Fibroblast of the aortic adventitia (primary cell): Measurements from ENCODE around the gene C11orf71. TPM values are rescaled to one million over a fixed set of nuclear protein-coding genes. Genes with fewer than 3 reads are reported as not detected.

Experiments used
- DNase-seq: peaks from one replicate; pipeline ENCODE4 v3.0.0-alpha.2; 2010; ENCODE audit warnings: low read depth
- H3K4me3 ChIP-seq: 2 replicates; pipeline ENCODE4 v1.5.1; 2011; ENCODE audit warnings: low read depth, mild to moderate bottlenecking, control low read depth, low read length, moderate library complexity
- total RNA-seq: library from RNA; depleted of rRNA; stranded (reverse); fragments of >200 nt; gene quantifications from 2 replicates; pipeline ENCODE4 v1.2.3, GENCODE V29; 2012; ENCODE audit warnings: low replicate concordance
- TF ChIP-seq, protein P1 (sequence below): IDR thresholded peaks from 2 replicates; pipeline ENCODE4 v1.5.1; 2011; ENCODE audit warnings: mild to moderate bottlenecking, low read length, control low read depth, inconsistent platforms; ENCODE audit not compliant: insufficient read depth

C11orf71 gene
- total RNA-seq, 1 donor, result 2.5 TPM

- no peak overlapping the region for H3K4me3 ChIP-seq
- peak; percentile 81 for DNase-seq
- TF ChIP-seq, protein P1, sequence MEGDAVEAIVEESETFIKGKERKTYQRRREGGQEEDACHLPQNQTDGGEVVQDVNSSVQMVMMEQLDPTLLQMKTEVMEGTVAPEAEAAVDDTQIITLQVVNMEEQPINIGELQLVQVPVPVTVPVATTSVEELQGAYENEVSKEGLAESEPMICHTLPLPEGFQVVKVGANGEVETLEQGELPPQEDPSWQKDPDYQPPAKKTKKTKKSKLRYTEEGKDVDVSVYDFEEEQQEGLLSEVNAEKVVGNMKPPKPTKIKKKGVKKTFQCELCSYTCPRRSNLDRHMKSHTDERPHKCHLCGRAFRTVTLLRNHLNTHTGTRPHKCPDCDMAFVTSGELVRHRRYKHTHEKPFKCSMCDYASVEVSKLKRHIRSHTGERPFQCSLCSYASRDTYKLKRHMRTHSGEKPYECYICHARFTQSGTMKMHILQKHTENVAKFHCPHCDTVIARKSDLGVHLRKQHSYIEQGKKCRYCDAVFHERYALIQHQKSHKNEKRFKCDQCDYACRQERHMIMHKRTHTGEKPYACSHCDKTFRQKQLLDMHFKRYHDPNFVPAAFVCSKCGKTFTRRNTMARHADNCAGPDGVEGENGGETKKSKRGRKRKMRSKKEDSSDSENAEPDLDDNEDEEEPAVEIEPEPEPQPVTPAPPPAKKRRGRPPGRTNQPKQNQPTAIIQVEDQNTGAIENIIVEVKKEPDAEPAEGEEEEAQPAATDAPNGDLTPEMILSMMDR, result no peak
These were observed 33.7 kb downstream of the C11orf71 start for GRCh38 chr11:114366331-114367243.

GRCh38 chr11:114362958-114363357 lies 37.4 kb downstream of the C11orf71 start:
- no peak overlapping the region for H3K4me3 ChIP-seq
- TF ChIP-seq, protein P1, result no peak
- DNase-seq, result no peak

GRCh38 chr11:114362326-114362725 lies 38.0 kb downstream of the C11orf71 start:
- DNase-seq, result no peak
- no peak overlapping the region for H3K4me3 ChIP-seq
- TF ChIP-seq, protein P1, result no peak

- no peak overlapping the region for H3K4me3 ChIP-seq
- peak; percentile 22 for DNase-seq
- TF ChIP-seq, protein P1, result no peak
These were observed 41.0 kb downstream of the C11orf71 start for GRCh38 chr11:114359342-114359741.

DNA sequence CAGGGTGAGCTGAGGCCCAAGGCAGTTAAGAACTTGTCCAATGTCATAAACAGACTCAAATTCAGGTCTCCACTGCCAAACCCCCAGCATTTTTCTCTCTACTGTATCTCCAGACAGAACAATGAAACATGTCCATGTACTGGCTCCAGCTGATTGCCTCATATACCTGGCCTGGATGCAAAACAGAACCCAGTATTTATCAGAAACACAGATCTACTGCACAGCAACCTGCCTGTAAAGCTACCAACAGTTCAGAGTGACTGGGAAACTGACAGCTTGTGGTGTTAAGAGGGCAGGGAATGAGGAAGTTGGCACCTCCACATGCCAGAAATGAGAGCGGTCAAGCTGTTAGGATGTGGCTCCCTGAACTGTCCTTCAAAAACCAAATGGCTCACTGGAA lies 41.6 kb downstream of the C11orf71 start:
- TF ChIP-seq, protein P1, result no peak
- DNase-seq, result peak; percentile 69
- H3K4me3 ChIP-seq, result no peak overlapping the region

GRCh38 chr11:114354076-114354475 lies 46.2 kb downstream of the C11orf71 start:
- TF ChIP-seq, protein P1, result no peak
- peak; percentile 89 for DNase-seq
- H3K4me3 ChIP-seq, result no peak overlapping the region
